ENCODE measurements around the gene OXA1L.
"Not testable (repeated sequence)": the region's sequence is repeated elsewhere in the genome, so short reads cannot be mapped to it uniquely, and the experiment has no call there.

OXA1L gene

GRCh38 chr14:22802860-22803686, 36.6 kb downstream of the OXA1L start:
- DNase-seq = no peak

GRCh38 chr14:22803687-22803974, 37.1 kb downstream of the OXA1L start:
- DNase-seq = no peak

GRCh38 chr14:22805235-22805634, 38.7 kb downstream of the OXA1L start:
- DNase-seq = not testable (repeated sequence)

- DNase-seq = no peak
Observed at GRCh38 chr14:22807432-22808087, 41.1 kb downstream of the OXA1L start.

- no peak for DNase-seq
Observed at GRCh38 chr14:22808388-22809209, 42.1 kb downstream of the OXA1L start.

GRCh38 chr14:22811722-22812121, 45.2 kb downstream of the OXA1L start:
- DNase-seq = no peak

GRCh38 chr14:22812744-22813143, 46.3 kb downstream of the OXA1L start:
- DNase-seq = no peak

- DNase-seq = no peak
Observed at GRCh38 chr14:22813145-22813544, 46.7 kb downstream of the OXA1L start.

GRCh38 chr14:22814373-22814772, 47.9 kb downstream of the OXA1L start:
- no peak for DNase-seq

GRCh38 chr14:22814941-22815713, 48.6 kb downstream of the OXA1L start, which contains the start of gene SLC7A7:
SLC7A7 (minus strand) TSS chr14:22815435; CDS start chr14:22813398, 2,037 bp downstream.
- no peak for DNase-seq

- no peak for DNase-seq
Observed at GRCh38 chr14:22819151-22819988, 52.9 kb downstream of the OXA1L start.

- no peak for DNase-seq
Observed at GRCh38 chr14:22820731-22821130, 54.2 kb downstream of the OXA1L start.

GRCh38 chr14:22821193-22822015, 54.9 kb downstream of the OXA1L start:
- no peak for DNase-seq

- no peak for DNase-seq
Observed at GRCh38 chr14:22822016-22822570, 55.6 kb downstream of the OXA1L start.
